Stimulated activated CD4-positive, alpha-beta T cell treated with anti-CD3 and anti-CD28 coated beads, TNF-alpha, amount 100 ng/mL, for 4 hours (primary cell): Measurements from ENCODE around the gene DCHS2.

Experiments
- DNase-seq, 3 experiments: peaks; one replicate each; pipeline ENCODE4 v3.0.0-alpha.2; 2020; ENCODE audit warnings: low read depth in 3 of 3

The DCHS2 gene

GRCh38 chr4:154491341-154492271 lies at the start of gene DCHS2:
TSS of gene DCHS2 (minus strand) at chr4:154491799. CDS start at chr4:154491355, 444 bp downstream.
- no peak for DNase-seq

GRCh38 chr4:154534296-154534695 lies 42.7 kb upstream of the DCHS2 start:
- no peak for DNase-seq

- DNase-seq = no peak
Observed at GRCh38 chr4:154529728-154530519, 38.3 kb upstream of the DCHS2 start.

GRCh38 chr4:154528869-154529268 lies 37.3 kb upstream of the DCHS2 start:
- no peak for DNase-seq

GRCh38 chr4:154527308-154527707 lies 35.7 kb upstream of the DCHS2 start:
- no peak for DNase-seq

GRCh38 chr4:154526151-154526550 lies 34.6 kb upstream of the DCHS2 start:
- no peak for DNase-seq

- no peak for DNase-seq
Observed at GRCh38 chr4:154521607-154522006, 30.0 kb upstream of the DCHS2 start.

- no peak for DNase-seq
Observed at GRCh38 chr4:154519214-154519613, 27.6 kb upstream of the DCHS2 start.

GRCh38 chr4:154517591-154517990 lies 26.0 kb upstream of the DCHS2 start:
- no peak for DNase-seq

GRCh38 chr4:154516318-154517029 lies 24.9 kb upstream of the DCHS2 start:
- DNase-seq = no peak

GRCh38 chr4:154511981-154512380 lies 20.4 kb upstream of the DCHS2 start:
- no peak for DNase-seq

GRCh38 chr4:154511548-154511947 lies 19.9 kb upstream of the DCHS2 start:
- DNase-seq = no peak

GRCh38 chr4:154507156-154507555 lies 15.6 kb upstream of the DCHS2 start:
- no peak for DNase-seq

- DNase-seq = no peak
Observed at GRCh38 chr4:154506253-154506652, 14.7 kb upstream of the DCHS2 start.

GRCh38 chr4:154503598-154503997 lies 12.0 kb upstream of the DCHS2 start:
- no peak for DNase-seq

- no peak for DNase-seq
Observed at GRCh38 chr4:154502111-154502510, 10.5 kb upstream of the DCHS2 start.

- DNase-seq = no peak
Observed at GRCh38 chr4:154497889-154498288, 6.3 kb upstream of the DCHS2 start.

- DNase-seq = no peak
Observed at GRCh38 chr4:154495867-154496266, 4.3 kb upstream of the DCHS2 start.

- DNase-seq = no peak
Observed at GRCh38 chr4:154492288-154492687, 689 bp upstream of the DCHS2 start.

GRCh38 chr4:154490583-154491340 lies 837 bp downstream of the DCHS2 start:
- no peak for DNase-seq

GRCh38 chr4:154490234-154490582 lies 1.4 kb downstream of the DCHS2 start:
- DNase-seq = no peak
